Skeletal muscle satellite cell (primary cell): ENCODE measurements around the gene TEC.

ENCODE experiments used
- H3K27me3 ChIP-seq: 2 replicates; pipeline ENCODE4 v1.7.0; 2013; ENCODE audit warnings: low read length; ENCODE audit not compliant: control insufficient read depth, insufficient read depth
- H3K36me3 ChIP-seq: 2 replicates; pipeline ENCODE4 v1.7.0; 2013; ENCODE audit warnings: mild to moderate bottlenecking, control low read depth, low read length; ENCODE audit not compliant: insufficient read depth
- H3K4me1 ChIP-seq: 2 replicates; pipeline ENCODE4 v1.7.0; 2013; ENCODE audit warnings: low read length; ENCODE audit not compliant: control insufficient read depth, insufficient read depth
- H3K4me2 ChIP-seq: 2 replicates; pipeline ENCODE4 v1.7.0; 2013; ENCODE audit warnings: mild to moderate bottlenecking, low read length
- H3K4me3 ChIP-seq: 2 replicates; pipeline ENCODE4 v1.7.0; 2013; ENCODE audit warnings: low read length
- H3K9ac ChIP-seq: 2 replicates; pipeline ENCODE4 v1.7.0; 2013; ENCODE audit warnings: mild to moderate bottlenecking, low read depth, low read length, moderate library complexity
- H3K9me3 ChIP-seq: replicated peaks from 2 replicates; pipeline ENCODE4 v1.7.0; 2013; ENCODE audit warnings: mild to moderate bottlenecking, control low read depth, low read length

The TEC gene

GRCh38 chr4:48152259-48152658 is 117.4 kb downstream of the TEC start:
- Histone ChIP-seq H3K4me2 (no peak overlapping the region), H3K4me1 (no peaks in the 10 kb centered on the region), H3K36me3 (no peaks in the 10 kb centered on the region), H3K9me3 (no peaks in the 10 kb centered on the region), H3K4me3 (no peak overlapping the region), H3K9ac (no peak overlapping the region), H3K27me3 (no peaks in the 10 kb centered on the region)

- Histone ChIP-seq H3K4me3 (no peak overlapping the region), H3K4me1 (no peaks in the 10 kb centered on the region), H3K27me3 (no peaks in the 10 kb centered on the region), H3K4me2 (no peak overlapping the region), H3K9ac (no peak overlapping the region), H3K36me3 (no peaks in the 10 kb centered on the region), H3K9me3 (no peaks in the 10 kb centered on the region)
These were observed 119.7 kb downstream of the TEC start for GRCh38 chr4:48149827-48150370.

GRCh38 chr4:48147621-48148020 is 122.0 kb downstream of the TEC start:
- Histone ChIP-seq H3K9ac (no peak overlapping the region), H3K4me3 (no peak overlapping the region), H3K36me3 (no peaks in the 10 kb centered on the region), H3K27me3 (no peaks in the 10 kb centered on the region), H3K4me2 (no peak overlapping the region), H3K4me1 (no peaks in the 10 kb centered on the region), H3K9me3 (no peaks in the 10 kb centered on the region)

GRCh38 chr4:48141048-48141447 is 128.6 kb downstream of the TEC start:
- H3K4me2 ChIP-seq = no peak overlapping the region
- H3K36me3 ChIP-seq = no peaks in the 10 kb centered on the region
- H3K27me3 ChIP-seq = no peaks in the 10 kb centered on the region
- H3K4me3 ChIP-seq = no peak overlapping the region
- no peak overlapping the region for H3K9ac ChIP-seq
- no peaks in the 10 kb centered on the region for H3K9me3 ChIP-seq
- H3K4me1 ChIP-seq = no peaks in the 10 kb centered on the region

- no peak overlapping the region for H3K4me2 ChIP-seq
These were observed 129.9 kb downstream of the TEC start for GRCh38 chr4:48139691-48140090.

GRCh38 chr4:48138936-48139335 is 130.7 kb downstream of the TEC start:
- Histone ChIP-seq H3K36me3 (no peaks in the 10 kb centered on the region), H3K4me1 (peaks cover 2% of the 10 kb centered on the region), H3K27me3 (no peaks in the 10 kb centered on the region), H3K9me3 (no peaks in the 10 kb centered on the region), H3K9ac (no peak overlapping the region), H3K4me2 (no peak overlapping the region), H3K4me3 (no peak overlapping the region)

More at GRCh38 chr4:48139691-48140090, 129.9 kb downstream of the TEC start:
- Histone ChIP-seq H3K4me3 (no peak overlapping the region), H3K9me3 (no peaks in the 10 kb centered on the region), H3K27me3 (no peaks in the 10 kb centered on the region), H3K9ac (no peak overlapping the region), H3K36me3 (no peaks in the 10 kb centered on the region), H3K4me1 (no peaks in the 10 kb centered on the region)

GRCh38 chr4:48138511-48138910 is 131.1 kb downstream of the TEC start:
- Histone ChIP-seq H3K4me2 (no peak overlapping the region), H3K36me3 (no peaks in the 10 kb centered on the region), H3K9me3 (no peaks in the 10 kb centered on the region), H3K4me3 (no peak overlapping the region), H3K9ac (no peak overlapping the region), H3K27me3 (no peaks in the 10 kb centered on the region), H3K4me1 (peaks cover 4% of the 10 kb centered on the region)

GRCh38 chr4:48137846-48138245 is 131.8 kb downstream of the TEC start:
- Histone ChIP-seq H3K36me3 (no peaks in the 10 kb centered on the region), H3K27me3 (no peaks in the 10 kb centered on the region), H3K4me1 (peaks cover 4% of the 10 kb centered on the region), H3K9me3 (no peaks in the 10 kb centered on the region), H3K9ac (no peak overlapping the region), H3K4me2 (no peak overlapping the region), H3K4me3 (no peak overlapping the region)

GRCh38 chr4:48134081-48134480 is 135.6 kb downstream of the TEC start, which contains the start of gene TXK:
TXK (minus strand) TSS chr4:48134250; CDS start chr4:48134170, 80 bp downstream.
- no peaks in the 10 kb centered on the region for H3K36me3 ChIP-seq
- peaks cover 11% of the 10 kb centered on the region for H3K4me1 ChIP-seq
- H3K27me3 ChIP-seq = no peaks in the 10 kb centered on the region
- no peak within 1 kb of the TSS for H3K4me2 ChIP-seq
- no peaks in the 10 kb centered on the region for H3K9me3 ChIP-seq
- no peak within 1 kb of the TSS for H3K9ac ChIP-seq
- H3K4me3 ChIP-seq = no peak within 1 kb of the TSS

- no peak overlapping the region for H3K9ac ChIP-seq
- H3K4me1 ChIP-seq = peaks cover 16% of the 10 kb centered on the region
- no peaks in the 10 kb centered on the region for H3K27me3 ChIP-seq
- no peaks in the 10 kb centered on the region for H3K9me3 ChIP-seq
- no peaks in the 10 kb centered on the region for H3K36me3 ChIP-seq
- no peak overlapping the region for H3K4me3 ChIP-seq
- no peak overlapping the region for H3K4me2 ChIP-seq
These were observed 136.0 kb downstream of the TEC start for GRCh38 chr4:48133669-48134068.

- Histone ChIP-seq H3K4me3 (no peak overlapping the region), H3K9me3 (no peaks in the 10 kb centered on the region), H3K4me1 (peaks cover 25% of the 10 kb centered on the region), H3K36me3 (no peaks in the 10 kb centered on the region), H3K9ac (no peak overlapping the region), H3K27me3 (no peaks in the 10 kb centered on the region), H3K4me2 (no peak overlapping the region)
These were observed 137.9 kb downstream of the TEC start for GRCh38 chr4:48131736-48132135.

GRCh38 chr4:48130100-48130499 is 139.5 kb downstream of the TEC start:
- Histone ChIP-seq H3K9me3 (no peaks in the 10 kb centered on the region), H3K4me2 (no peak overlapping the region), H3K9ac (no peak overlapping the region), H3K36me3 (no peaks in the 10 kb centered on the region), H3K27me3 (no peaks in the 10 kb centered on the region), H3K4me1 (peaks cover 25% of the 10 kb centered on the region), H3K4me3 (no peak overlapping the region)
